Measurements from ENCODE around the gene GNS.

DNA sequence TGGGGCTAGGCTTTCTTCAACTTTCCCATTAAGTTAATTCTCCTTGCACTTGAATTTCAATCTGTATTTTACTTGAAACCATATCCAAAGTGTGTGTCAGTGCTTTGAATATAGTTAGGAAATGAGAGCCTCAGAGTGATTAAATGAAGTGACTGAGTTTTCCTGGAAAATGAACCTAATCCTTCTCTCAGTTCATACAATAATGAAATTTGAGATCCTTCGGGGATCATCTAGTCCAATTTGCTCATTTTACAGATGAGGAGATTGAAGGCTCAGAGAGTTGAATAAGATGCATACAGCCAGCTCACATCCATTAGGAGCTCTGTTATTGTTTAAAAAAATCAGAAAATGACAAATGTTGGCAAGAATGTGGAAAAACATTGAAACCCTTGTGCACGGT, 47.0 kb upstream of the GNS start:
- TF ChIP-seq, protein P1, sequence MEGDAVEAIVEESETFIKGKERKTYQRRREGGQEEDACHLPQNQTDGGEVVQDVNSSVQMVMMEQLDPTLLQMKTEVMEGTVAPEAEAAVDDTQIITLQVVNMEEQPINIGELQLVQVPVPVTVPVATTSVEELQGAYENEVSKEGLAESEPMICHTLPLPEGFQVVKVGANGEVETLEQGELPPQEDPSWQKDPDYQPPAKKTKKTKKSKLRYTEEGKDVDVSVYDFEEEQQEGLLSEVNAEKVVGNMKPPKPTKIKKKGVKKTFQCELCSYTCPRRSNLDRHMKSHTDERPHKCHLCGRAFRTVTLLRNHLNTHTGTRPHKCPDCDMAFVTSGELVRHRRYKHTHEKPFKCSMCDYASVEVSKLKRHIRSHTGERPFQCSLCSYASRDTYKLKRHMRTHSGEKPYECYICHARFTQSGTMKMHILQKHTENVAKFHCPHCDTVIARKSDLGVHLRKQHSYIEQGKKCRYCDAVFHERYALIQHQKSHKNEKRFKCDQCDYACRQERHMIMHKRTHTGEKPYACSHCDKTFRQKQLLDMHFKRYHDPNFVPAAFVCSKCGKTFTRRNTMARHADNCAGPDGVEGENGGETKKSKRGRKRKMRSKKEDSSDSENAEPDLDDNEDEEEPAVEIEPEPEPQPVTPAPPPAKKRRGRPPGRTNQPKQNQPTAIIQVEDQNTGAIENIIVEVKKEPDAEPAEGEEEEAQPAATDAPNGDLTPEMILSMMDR (IDR thresholded peaks at IDR 0.05 in 2 of 3, conservative IDR thresholded peaks at IDR 0.05 in 1 of 3; ENCODE audit: control insufficient read depth in 2 of 3, extremely low read depth in 1 of 3, insufficient read depth in 1 of 3, low read depth in 3 of 3, low read length in 3 of 3) = no peak
- TF ChIP-seq ESRRA (IDR thresholded peaks at IDR 0.05; ENCODE audit: low read length) (no peak), FOXM1 (IDR thresholded peaks at IDR 0.05; ENCODE audit: low read depth, low read length) (no peak), POLR2A (IDR thresholded peaks at IDR 0.05; ENCODE audit: low read depth, low read length) (no peak), ZNF274 (IDR thresholded peaks at IDR 0.05; ENCODE audit: insufficient read depth, insufficient read length) (no peak), ZNF207 (IDR thresholded peaks at IDR 0.05; ENCODE audit: borderline replicate concordance) (no peak), EZH2 (IDR thresholded peaks at IDR 0.05; ENCODE audit: borderline replicate concordance, control insufficient read depth, low read depth, low read length) (no peak)
- TF ChIP-seq, protein P2, sequence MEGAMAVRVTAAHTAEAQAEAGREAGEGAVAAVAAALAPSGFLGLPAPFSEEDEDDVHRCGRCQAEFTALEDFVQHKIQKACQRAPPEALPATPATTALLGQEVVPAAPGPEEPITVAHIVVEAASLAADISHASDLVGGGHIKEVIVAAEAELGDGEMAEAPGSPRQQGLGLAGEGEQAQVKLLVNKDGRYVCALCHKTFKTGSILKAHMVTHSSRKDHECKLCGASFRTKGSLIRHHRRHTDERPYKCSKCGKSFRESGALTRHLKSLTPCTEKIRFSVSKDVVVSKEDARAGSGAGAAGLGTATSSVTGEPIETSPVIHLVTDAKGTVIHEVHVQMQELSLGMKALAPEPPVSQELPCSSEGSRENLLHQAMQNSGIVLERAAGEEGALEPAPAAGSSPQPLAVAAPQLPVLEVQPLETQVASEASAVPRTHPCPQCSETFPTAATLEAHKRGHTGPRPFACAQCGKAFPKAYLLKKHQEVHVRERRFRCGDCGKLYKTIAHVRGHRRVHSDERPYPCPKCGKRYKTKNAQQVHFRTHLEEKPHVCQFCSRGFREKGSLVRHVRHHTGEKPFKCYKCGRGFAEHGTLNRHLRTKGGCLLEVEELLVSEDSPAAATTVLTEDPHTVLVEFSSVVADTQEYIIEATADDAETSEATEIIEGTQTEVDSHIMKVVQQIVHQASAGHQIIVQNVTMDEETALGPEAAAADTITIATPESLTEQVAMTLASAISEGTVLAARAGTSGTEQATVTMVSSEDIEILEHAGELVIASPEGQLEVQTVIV (IDR thresholded peaks at IDR 0.05; ENCODE audit: borderline replicate concordance, partially characterized antibody) = no peak

Data from GM12878 (cell line).